ENCODE results near the gene MRPL14.

DNA sequence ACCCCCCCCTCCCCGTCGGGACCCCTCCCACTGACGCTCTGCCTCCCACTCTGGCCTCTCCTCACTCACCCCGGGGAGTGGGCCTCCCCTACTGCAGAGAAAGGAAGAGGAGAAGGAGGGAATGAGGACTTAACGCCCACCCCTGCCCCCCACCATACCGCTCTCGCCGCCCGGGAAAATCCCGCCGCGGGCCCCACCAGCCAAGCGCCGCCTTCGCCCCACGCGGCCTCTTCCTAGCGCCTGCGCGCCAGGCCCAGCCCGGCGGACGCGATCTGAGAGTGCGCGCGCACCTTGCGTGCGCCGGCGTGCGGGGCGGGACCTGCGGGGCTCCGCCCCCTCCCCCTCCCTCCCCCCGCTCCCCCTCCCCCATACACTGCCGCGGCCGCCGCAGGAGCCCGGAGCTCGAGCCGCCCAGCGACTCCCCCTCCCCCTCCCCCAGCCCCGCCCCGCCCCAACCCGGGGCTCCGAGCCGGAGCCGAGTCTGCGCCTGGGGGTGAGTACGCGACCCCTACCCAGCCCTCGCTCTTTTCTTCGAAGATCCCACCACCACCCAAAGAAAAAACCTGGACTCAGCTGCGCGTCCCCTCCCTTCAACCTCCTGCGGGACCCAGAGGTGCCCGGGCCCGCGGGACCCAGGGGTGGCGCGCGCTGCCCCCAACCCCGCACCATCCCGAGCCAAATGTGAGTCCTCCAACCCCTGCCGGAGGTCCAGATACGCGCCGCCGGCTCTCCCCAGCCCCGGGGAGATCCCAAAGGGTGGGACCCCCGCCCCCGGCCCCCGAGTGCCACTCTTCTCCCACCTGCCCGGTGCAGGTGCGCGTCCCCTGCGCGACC is at the start of gene MRPL14, which contains the start of gene TMEM63B:
- TF ChIP-seq CTCF (IDR thresholded peaks at IDR 0.05) (no peak), POLR2A (IDR thresholded peaks at IDR 0.05) (peak; percentile 60 to 72)

Measured in adrenal gland (tissue), 5 donors.